ENCODE data around the gene RIN3.

The RIN3 gene

DNA sequence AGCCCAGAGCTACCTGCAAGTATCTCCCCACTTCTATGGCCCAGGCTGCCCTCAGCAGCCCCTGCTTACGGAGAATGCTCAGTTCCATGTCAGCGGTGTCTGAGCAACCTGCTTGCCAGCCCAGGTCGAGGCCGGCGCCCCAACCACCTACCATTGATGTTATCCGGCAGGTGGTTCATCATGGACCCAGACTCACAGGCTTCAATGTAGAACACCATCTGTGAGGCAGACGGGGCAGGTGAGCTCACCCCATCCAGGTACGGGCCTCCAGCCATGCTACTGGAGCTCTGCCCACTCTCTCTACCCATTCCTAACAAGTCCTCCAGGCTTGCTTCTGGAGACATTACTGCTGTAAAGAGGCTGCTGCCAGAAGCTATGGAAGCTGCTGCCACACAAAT is 199.1 kb downstream of the RIN3 start:
- DNase-seq (ENCODE audit: low read depth in 2 of 2) = no peak

DNA sequence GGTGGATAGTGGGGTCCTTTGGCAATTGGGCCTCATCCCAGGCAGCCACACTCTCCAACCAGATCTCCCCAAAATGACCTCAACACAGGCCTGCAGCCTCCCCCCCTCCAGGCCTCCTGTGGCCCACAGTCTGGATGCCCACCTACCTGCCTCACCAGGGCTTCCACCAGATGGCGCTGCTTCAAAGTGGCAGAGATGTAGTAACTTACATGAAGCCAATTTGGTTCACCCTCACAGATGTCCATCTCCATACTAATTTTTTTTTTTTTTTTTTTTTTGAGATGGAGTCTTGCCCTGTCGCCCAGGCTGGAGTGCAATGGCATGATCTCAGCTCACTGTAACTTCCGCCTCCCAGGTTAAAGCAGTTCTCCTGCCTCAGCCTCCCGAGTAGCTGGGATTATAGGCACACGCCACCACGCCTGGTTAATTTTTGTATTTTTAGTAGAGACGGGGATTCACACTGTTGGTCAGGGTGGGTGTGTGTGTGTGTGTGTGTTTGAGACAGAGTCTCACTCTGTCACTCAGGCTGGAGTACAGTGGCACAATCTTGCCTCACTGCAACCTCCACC is 201.2 kb downstream of the RIN3 start:
- peak; percentile 58 to 68 for DNase-seq (ENCODE audit: low read depth in 2 of 2)

DNA sequence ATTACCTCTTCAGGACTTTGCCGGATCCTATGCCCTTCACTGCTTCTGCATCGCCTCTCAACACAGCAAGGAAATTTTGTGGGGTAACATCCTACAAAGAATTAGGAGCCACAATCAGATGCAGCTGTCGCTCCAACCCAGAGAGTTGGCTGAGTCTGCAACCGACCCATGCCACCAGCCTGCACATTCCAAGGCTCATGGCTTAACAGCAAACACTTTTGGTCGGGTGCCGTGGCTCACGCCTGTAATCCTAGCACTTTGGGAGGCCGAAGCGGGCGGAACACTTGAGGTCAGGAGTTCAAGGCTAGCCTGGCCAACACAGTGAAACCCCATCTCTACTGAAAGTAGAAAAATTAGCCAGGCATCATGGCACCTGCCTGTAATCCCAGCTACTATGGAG is 202.6 kb downstream of the RIN3 start:
- DNase-seq (ENCODE audit: low read depth in 2 of 2) = no peak

DNA sequence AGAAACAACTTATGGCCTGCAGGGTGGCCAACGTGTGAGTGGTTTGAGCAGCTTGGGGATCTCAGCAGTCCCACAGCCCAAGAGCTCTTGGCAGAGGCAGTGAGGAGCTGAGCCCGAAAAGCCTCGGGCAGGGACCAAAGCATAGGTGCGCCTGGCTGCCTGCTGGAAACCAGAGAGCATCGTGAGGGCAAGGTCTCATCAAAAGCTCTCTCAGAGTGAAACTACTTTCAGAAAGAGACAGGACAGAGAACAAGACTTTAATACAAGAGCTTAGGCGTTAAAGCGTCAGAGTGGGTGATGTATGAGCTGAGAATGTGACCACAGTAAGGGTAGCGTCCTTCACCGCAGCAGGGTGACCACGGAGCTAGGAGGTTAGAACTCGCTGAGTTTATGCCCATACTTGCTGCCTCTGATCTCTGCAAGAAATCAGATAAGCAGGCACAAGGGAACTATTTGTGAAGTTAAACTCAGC is 204.0 kb downstream of the RIN3 start:
- DNase-seq (ENCODE audit: low read depth in 2 of 2) = no peak

DNA sequence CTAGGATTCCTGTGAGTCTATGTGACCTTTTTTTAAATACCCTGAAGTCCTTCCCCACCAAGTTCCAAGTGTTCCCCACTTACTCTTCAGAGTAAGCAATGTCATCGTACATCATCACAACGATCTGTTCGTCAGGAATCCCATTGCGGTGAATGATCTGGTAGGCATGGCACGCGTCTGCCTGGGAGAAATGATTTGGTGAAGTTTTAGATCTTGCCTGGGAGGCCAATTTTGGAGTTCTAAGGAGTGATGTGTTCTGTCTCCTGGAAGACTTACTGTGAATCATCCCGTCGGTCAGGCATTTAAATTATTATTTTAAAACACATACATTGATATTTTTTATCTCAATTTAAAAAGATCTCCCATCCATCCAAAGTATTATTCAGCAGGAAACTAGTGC is 205.1 kb downstream of the RIN3 start:
- DNase-seq (ENCODE audit: low read depth in 2 of 2) = no peak

DNA sequence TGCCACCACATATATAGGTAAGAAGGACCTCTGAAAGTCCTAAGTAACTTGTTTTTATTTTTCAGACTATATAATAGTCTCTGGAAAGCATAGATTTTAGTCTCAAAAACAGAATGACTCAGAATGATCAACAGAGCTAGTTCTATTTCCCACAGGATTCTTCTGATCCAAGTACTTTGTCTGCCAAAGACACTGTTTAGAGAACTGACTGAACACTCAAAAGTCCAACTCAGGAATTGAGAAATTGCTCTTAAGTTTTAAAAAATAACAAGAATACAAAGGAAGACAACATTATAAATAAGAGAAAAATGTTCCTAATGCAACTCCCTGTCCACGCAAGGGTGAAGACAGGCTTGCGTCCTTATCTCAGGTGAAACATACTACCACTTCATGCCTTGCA is 205.8 kb downstream of the RIN3 start:
- no peak for DNase-seq (ENCODE audit: low read depth in 2 of 2)

DNA sequence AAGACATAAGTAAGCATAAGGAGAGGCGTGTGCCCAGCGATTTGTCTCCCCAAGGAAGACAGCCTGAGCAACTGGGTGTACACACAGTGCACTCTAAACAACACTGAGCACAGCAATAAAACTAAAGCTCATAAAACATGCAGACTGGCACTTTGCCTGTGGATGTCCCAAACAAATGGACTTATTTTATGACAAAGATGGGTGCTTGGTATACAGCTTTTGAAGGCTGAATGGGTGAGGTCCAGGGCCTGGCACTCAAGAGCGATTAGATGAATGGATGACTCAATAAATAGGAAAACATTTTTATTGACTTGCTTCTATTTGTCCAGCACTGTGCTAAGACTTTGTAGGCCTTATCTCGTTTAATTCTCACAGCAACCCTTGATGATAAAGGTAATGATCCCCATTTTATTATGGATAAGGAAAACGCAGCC is 206.3 kb downstream of the RIN3 start:
- no peak for DNase-seq (ENCODE audit: low read depth in 2 of 2)

DNA sequence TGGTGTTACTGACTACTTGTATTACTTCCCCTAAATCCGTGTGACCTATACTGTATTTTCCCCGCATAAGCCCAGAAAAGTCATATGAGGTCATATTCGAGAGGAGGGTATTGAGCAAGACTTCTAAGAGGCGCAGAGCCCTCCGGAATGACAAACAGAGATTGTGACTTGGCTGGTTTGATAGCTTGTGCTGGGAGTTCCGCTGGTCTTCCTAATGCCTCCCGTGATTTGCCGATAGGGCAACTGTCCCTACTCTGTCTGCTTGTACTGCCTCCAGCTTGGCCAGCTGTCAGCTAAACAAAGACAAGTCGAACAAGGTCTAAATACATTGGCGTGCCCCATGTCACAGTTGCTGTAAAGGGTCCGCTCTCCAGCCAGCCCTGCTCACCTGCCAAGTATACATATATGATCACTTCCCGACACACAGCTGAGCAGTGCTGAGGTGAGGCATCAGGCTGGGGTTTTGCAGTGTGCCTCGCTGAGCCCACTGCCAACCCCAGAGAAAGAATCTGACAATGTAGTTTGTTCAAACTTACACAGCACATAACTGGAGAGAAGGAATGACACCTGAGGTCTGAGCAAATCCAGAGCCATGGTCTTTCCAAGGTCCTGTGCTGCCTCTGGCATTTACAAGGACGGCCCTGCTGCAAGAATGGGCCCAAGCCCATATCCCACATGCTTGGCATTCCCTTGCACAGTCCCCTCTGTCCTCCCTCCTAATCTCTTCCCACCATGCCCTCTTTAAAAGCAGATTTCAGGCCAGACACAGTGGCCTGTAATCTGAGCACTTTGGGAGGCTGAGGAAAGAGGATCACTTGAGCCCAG is 211.1 kb downstream of the RIN3 start:
- DNase-seq (ENCODE audit: low read depth in 2 of 2) = no peak

DNA sequence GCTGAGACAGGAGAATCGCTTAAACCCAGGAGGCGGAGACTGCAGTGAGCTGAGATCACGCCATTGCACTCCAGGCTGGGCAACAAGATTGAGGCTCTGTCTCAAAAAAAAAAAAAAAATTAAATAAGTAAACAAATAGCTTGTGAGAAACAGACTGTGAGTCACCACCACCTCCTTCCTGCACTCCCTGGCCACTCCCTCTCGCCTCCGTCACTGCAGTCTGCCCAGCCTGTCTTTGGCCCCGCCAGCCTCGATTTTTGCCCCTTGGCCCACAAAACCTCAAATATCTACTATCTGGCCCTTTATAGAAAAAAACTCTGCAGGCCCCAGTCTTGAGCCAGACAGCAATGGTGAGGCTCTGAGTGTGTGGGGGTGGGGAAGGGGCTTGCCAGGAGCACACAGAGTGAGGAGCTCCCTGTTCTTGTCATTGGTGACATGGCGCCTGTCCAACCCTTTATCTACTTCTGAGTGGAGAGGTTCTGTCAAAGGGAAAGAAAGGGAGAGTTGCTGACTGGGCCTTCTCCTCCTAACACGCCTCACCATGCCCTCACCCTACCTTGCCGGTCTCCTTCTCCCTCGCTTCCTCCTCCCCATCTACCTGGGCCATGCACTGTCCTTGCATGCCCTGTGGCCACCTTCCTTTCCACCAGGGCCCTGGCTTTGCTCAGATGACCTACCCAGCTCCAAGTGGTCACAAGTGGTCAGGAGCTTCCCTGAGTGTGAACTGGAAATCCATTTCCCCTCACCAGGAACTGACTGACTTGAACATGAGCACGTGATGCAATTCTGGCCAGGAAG is 212.8 kb downstream of the RIN3 start:
- no peak for DNase-seq (ENCODE audit: low read depth in 2 of 2)

DNA sequence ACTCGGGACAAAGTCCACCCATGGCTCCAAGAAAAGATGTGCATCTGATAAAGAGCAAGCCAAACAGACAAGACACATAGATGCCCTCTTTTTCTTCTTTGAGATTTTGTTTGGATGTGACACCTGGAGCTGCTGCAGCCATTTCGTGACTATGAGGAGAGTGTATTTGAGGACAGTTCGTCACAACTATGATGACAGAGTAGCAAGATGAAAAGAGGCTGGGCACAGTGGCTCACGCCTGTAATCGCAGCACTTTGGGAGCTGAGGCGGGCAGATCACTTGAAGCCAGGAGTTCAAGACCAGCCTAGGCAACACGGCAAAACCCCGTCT is 213.3 kb downstream of the RIN3 start:
- no peak for DNase-seq (ENCODE audit: low read depth in 2 of 2)

DNA sequence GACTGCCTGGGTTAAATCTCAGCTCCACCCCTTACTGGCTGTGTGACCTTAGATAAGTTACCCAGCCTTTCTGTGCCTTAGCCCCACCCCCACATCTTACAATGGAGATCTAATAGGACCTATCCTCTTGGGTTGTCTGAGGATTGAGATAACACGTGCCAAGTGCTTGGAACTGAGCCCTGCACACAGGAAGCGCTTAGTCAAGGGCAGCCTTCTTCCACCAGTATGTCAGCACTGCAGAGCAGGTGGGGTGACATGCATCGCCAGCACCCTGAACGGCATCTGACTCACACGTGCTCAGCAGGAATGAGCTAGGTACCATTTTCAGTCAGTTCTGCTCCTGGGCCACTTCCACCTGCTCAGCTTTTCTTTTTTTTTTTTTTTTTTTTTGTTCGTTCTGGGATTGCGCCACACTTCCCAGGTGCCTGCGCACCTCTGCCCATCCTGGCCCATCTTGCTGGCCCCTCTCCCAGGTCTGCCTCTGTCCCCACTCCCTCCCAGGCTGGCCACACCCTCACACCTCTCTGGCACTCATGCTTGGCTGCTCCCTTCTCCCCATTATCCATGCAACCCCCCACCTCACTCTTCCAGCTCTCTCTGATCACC is 215.3 kb downstream of the RIN3 start:
- peak; percentile 27 to 62 for DNase-seq (ENCODE audit: low read depth in 2 of 2)

DNA sequence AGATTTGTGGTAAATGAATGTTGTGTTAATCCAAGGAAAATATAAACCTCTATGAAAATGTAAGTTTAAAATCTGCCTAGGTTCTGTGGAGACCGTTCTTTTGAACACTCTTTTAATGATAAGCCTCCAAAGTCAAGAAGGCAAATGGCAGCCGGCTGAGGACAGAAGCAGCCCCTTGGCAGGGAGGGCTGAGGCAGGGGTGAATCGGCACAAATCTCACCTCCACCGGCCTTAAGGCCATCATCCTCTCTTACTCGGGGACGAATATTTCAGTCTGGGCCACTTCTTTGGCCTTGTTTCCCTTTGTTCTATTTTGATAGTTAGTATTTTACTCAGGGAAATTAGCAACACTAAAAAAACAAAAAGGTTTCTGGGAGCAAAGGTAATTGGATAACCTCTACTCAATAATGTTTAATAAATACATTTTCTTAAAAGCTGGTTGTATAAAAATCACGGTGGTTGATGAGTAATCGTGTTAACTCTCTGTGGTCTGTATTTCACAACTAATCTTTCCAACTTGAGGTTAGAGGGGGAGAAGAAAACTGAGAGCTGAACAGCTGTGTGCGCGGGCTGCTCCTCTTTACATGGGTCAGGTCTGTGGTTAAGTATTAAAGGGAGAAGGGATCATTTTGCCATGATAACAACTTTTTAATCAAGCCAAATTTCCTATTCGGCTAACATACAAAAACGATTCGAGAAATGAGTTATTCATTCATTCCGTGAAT is 216.2 kb downstream of the RIN3 start:
- DNase-seq (ENCODE audit: low read depth in 2 of 2) = peak in 1 of 2 donors; percentile 41

DNA sequence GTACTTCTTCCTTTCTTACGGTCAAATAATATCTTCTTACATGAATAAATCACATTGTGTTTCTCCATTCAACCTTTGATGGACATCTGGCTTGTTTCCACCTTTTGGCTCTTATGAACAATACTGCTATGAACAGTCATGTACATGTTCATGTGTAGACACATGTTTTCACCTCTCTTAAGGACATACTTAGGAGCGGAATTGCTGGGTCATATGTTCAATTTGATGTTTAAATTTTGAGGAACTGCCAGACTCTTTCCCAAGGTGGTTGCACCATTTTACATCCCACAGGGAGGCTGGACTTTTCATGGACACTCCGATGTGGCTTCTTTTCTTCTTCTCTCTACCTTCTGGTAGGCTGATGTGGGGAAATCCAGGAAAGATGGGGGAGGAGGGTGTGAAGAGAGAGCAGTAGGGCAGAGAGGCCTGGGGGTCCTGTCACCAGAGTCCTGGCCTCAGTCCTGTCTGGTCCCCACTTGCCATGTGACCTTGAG is 218.1 kb downstream of the RIN3 start:
- DNase-seq (ENCODE audit: low read depth in 2 of 2) = no peak

DNA sequence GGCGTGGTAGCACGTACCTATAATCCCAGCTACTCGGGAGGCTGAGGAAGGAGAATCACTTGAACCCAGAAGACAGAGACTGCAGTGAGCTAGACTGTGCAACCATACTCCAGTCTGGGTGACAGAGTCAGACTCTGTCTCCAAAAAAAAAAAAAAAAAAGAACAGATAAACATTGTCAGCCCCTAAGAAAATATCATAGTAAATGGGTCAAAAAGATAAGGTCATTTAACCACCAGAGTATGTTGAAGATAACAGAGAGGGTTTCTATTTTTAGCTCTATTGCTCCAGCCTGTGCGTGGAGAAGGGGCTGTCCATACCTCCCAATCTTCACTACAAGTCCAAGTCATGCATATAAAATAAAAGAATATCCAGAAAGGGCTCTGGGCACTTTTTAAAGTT is 219.4 kb downstream of the RIN3 start:
- DNase-seq (ENCODE audit: low read depth in 2 of 2) = no peak

DNA sequence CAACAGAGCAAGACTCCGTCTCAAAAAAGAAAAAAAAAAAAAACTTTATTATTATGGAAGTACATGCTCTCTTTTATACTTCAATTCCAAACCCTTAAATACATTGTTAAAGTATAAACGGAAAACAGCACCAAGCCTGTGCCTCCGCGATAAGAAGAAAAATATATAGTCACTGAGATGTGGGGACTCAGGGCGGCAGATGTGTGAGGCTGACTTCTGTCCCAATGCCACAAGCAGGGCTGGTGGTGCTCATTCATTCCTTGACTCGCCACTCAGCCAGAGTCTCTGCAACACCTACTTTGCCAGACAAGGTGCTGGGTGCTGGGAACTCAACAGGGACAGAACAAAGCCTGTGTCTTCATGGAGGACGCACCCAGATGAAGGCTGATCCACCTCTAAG is 221.0 kb downstream of the RIN3 start:
- DNase-seq (ENCODE audit: low read depth in 2 of 2) = no peak

DNA sequence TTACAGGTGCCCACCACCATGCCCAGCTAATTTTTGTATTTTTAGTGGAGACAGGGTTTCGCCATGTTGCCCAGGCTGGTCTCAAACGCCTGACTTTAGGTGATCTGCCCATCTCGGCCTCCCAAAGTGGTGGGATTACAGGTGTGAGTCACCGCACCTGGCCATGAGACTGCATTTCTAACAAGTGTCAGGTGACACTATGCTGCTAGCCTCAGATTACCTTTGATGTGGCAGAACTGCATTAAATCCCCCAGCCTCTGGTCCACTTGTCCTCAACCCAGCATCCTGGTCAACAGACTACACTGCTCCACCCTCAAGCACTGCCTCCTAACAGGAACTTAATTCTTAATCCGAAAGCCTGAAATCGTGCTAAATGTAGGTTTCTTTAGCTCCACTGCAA is 221.8 kb downstream of the RIN3 start:
- DNase-seq (ENCODE audit: low read depth in 2 of 2) = no peak

DNA sequence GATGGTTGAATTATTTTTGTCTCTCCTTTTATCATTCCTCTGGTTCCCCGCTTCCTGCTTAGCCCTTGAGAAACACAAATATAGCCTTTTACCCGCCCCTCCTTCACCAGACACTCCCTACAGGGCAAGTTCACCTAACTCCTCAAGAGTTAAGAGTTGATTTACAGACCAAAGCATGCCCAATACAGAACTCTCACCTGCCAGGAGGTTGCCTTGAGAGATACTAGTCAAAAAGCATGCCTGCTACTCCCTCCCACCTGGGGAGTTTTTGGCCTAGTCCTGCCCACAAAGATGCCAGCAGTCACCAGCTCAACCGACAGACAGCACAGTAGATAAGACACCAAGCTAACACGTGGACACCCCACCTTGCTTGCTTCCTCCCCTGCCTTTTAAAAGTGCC is 223.6 kb downstream of the RIN3 start:
- no peak for DNase-seq (ENCODE audit: low read depth in 2 of 2)

DNA sequence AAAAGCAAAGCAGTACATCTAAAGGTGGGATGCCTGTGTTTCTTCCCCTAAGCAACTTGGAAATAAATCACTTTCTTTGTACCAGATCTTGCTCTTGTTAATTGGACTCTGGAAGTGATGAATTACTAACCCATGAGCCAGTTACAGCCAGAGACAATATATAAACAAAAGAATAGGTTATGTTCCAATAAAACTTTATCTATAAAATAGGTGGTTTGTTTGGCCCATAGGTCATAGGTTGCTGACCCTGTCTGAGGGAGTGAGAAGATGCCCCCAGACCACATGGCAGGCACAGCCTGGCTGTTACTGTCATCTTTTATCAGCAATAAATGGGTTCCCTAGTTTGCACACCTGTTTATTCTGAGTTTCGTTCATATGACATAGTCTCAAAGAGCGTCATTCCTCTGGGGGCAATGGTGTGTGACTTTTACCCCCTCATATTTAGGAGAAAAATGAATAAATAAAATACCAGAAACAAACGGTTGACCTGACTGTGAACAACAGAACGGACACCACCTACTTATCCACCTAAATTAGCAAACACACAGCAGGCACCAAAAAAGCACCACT is 224.1 kb downstream of the RIN3 start:
- no peak for DNase-seq (ENCODE audit: low read depth in 2 of 2)

All from stimulated activated CD8-positive, alpha-beta memory T cell treated with anti-CD3 and anti-CD28 coated beads, Interleukin-15, amount 100 ng/mL, for 48 hours (primary cell).